ENCODE data around the gene UBE2J1.

UBE2J1 gene

DNA sequence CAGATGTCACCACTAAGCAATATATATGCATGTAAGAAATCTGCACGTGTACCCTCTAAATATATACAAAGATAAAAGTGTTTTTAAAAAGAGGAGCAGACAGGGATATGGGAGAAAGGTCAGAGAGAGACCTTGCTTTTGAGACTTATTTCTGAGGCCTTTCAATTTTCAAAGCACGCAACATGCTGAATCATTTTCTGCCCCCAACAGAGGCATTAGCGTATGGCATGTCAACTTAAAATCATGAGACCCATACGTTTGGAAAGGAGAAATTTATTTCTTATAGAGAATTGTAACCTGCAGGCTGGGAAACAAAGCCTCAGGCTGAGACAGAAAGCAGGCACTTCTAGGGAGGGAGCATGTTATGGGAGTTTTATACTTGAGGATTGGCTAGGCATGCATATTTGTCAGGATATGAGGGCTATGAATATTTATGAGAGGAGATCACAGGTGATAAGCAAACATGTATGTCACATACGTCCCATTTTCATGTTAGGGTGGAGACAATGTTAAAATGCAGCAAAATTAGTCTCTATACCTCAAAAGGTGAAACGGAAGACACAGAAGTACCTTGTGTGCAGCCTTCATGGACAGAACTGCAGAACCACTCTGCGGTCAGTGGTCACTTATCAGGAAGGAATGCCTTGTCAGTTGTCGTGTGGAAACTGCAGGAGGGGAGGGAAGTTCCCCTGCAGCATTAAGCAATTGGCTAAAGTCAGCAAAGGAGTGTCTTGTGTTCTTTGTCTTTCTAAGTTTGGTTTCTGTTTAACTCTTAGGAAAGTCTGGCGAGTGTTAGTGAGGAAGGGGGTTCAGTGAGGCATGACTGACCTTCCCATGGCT is 31.2 kb downstream of the UBE2J1 start:
- no peak overlapping the region for H3K4me3 ChIP-seq (ENCODE audit: low read depth, low read length)
- TF ChIP-seq, protein P1, sequence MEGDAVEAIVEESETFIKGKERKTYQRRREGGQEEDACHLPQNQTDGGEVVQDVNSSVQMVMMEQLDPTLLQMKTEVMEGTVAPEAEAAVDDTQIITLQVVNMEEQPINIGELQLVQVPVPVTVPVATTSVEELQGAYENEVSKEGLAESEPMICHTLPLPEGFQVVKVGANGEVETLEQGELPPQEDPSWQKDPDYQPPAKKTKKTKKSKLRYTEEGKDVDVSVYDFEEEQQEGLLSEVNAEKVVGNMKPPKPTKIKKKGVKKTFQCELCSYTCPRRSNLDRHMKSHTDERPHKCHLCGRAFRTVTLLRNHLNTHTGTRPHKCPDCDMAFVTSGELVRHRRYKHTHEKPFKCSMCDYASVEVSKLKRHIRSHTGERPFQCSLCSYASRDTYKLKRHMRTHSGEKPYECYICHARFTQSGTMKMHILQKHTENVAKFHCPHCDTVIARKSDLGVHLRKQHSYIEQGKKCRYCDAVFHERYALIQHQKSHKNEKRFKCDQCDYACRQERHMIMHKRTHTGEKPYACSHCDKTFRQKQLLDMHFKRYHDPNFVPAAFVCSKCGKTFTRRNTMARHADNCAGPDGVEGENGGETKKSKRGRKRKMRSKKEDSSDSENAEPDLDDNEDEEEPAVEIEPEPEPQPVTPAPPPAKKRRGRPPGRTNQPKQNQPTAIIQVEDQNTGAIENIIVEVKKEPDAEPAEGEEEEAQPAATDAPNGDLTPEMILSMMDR (IDR thresholded peaks at IDR 0.05; ENCODE audit: borderline replicate concordance, insufficient read depth, low read depth, low read length) = no peak

DNA sequence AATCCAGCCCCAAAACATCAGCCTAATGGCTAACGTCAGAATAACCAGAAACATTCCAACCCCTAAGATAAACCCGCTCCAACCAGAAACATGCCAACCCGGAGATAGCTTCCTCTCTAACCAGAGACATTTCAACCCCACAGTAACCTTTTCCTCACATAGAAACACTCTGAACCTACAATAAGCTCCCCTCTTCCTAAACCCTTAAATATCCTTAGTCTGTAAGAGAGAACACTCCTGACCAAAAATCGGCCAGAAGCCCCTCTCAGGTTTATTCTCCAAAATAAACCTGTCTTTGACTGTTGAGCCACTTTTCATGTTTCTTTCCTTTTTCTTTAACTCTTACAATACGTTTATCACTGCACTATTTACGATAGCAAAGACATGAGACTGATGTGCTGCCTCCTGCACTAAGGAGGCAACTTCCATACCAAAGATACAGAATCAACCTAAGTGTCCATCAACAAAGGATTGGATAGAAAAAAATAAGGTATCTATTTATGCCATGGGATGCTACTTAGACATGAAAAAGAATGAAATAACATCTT is 32.4 kb downstream of the UBE2J1 start:
- no peak overlapping the region for H3K4me3 ChIP-seq (ENCODE audit: low read depth, low read length)
- TF ChIP-seq, protein P1 (IDR thresholded peaks at IDR 0.05; ENCODE audit: borderline replicate concordance, insufficient read depth, low read depth, low read length) = no peak

- no peak overlapping the region for H3K4me3 ChIP-seq (ENCODE audit: low read depth, low read length)
- TF ChIP-seq, protein P1 (IDR thresholded peaks at IDR 0.05; ENCODE audit: borderline replicate concordance, insufficient read depth, low read depth, low read length) = no peak
Measured at GRCh38 chr6:89317067-89317466, 35.5 kb downstream of the UBE2J1 start.

DNA sequence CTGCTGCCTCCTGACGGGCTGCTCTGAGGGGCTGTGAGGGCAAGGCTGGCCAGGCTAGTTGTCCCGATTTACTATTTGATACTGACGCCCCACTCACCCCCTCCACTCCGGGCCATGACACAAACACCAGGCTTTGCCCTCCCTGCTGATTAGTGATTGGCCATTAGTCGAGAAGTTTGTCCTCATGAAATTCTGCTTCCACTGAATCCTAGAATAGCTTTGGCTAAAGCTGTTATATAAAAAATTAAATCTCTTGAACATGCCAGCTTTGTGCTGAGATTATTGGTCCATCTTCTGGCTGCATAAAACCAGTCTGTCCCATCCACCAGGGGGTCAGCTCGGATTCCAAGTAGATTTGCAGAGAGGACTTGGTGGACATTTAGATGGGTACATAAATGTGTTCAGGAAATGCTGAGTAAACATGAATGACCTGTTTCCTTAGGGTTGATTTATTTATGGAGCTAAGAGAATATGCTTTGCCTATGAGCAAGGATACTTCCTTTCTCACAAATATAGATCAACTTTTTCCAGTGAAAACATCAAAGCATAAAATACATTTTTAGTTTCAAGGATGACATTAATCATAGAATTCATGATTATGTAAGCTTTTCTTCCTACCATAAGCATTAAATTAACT is 37.2 kb downstream of the UBE2J1 start, which contains the start of gene GABRR2:
GABRR2 (minus strand) TSS at position 51 of the 637 bp plus-strand sequence. CDS start 134 bp downstream, outside the sequence.
- no peak within 1 kb of the TSS for H3K4me3 ChIP-seq (ENCODE audit: low read depth, low read length)
- TF ChIP-seq, protein P1 (IDR thresholded peaks at IDR 0.05; ENCODE audit: borderline replicate concordance, insufficient read depth, low read depth, low read length) = no peak

DNA sequence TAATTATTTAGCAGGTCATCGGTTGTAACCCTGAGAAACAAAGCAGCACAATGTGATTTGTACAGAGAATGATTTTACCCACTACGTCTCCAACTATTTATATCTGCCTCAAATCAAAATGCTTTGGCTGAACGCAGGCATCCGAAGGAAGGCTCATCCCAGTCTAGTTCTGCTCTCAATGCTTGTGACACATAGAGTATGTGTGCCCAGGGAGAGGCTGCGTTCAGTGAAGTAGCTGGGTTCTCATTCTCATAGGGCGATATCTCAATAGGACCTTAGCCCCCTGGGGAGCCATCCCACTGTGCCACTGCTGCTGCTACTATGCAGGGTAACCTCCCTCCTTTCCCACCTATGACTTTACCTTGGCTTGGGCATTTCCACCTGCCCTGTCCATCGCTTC is 37.8 kb downstream of the UBE2J1 start:
- no peak overlapping the region for H3K4me3 ChIP-seq (ENCODE audit: low read depth, low read length)
- TF ChIP-seq, protein P1 (IDR thresholded peaks at IDR 0.05; ENCODE audit: borderline replicate concordance, insufficient read depth, low read depth, low read length) = no peak

DNA sequence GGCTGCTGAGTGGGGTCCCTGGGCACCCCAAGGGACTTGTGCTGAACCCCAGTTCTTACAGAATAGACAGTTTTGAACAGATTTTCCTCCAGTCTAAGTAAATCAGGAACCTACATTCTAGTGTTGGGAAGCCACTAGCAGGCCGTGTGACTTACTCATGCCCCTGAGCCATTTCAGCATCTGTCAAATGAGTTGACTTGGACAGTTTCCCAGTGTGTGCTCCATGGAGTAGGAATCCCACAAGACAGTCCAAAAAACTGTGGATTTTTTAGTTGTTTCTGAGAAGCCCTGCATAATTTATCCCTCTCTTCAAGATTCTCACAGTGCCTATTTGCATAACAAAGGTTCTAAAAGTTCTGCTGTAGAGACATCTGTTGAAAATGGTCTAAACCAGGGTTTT is 39.5 kb downstream of the UBE2J1 start:
- TF ChIP-seq, protein P1 (IDR thresholded peaks at IDR 0.05; ENCODE audit: borderline replicate concordance, insufficient read depth, low read depth, low read length) = no peak
- no peak overlapping the region for H3K4me3 ChIP-seq (ENCODE audit: low read depth, low read length)

All from GM12875 (cell line).